ENCODE results near the gene ALDH3B2.
"Not testable (repeated sequence)": the region's sequence is repeated elsewhere in the genome, so short reads cannot be mapped to it uniquely, and the experiment has no call there.

ALDH3B2 gene

GRCh38 chr11:67662835-67663531 lies 11.4 kb downstream of the ALDH3B2 start:
- no peak overlapping the region for H3K27ac ChIP-seq (ENCODE audit: low read depth in 2 of 2, low read length in 2 of 2)
- H3K27me3 ChIP-seq (ENCODE audit: control insufficient read depth in 2 of 2, insufficient read depth in 2 of 2, low read length in 2 of 2), result no peaks in the 10 kb centered on the region
- H3K4me1 ChIP-seq (ENCODE audit: control insufficient read depth in 2 of 2, insufficient read depth in 2 of 2, low read length in 2 of 2), result peaks cover 0 to 7% of the 10 kb centered on the region in 2 donors
- no peak overlapping the region for H3K4me3 ChIP-seq (ENCODE audit: low read length in 2 of 2)
- no peak overlapping the region for H3K9ac ChIP-seq (ENCODE audit: low read depth in 1 of 2, low read length in 2 of 2)
- H3K9me3 ChIP-seq (ENCODE audit: control insufficient read depth in 2 of 2, low read length in 2 of 2), result no peaks in the 10 kb centered on the region
- H3K36me3 ChIP-seq (ENCODE audit: control insufficient read depth in 2 of 2, insufficient read depth in 2 of 2, low read length in 2 of 2), result no peaks in the 10 kb centered on the region

GRCh38 chr11:67662142-67662834 lies 12.1 kb downstream of the ALDH3B2 start:
- H3K4me1 ChIP-seq (ENCODE audit: control insufficient read depth in 2 of 2, insufficient read depth in 2 of 2, low read length in 2 of 2), result peaks cover 0 to 7% of the 10 kb centered on the region in 2 donors
- H3K27me3 ChIP-seq (ENCODE audit: control insufficient read depth in 2 of 2, insufficient read depth in 2 of 2, low read length in 2 of 2), result no peaks in the 10 kb centered on the region
- no peak overlapping the region for H3K9ac ChIP-seq (ENCODE audit: low read depth in 1 of 2, low read length in 2 of 2)
- H3K36me3 ChIP-seq (ENCODE audit: control insufficient read depth in 2 of 2, insufficient read depth in 2 of 2, low read length in 2 of 2), result no peaks in the 10 kb centered on the region
- no peak overlapping the region for H3K27ac ChIP-seq (ENCODE audit: low read depth in 2 of 2, low read length in 2 of 2)
- H3K4me3 ChIP-seq (ENCODE audit: low read length in 2 of 2), result no peak overlapping the region
- H3K9me3 ChIP-seq (ENCODE audit: control insufficient read depth in 2 of 2, low read length in 2 of 2), result no peaks in the 10 kb centered on the region

GRCh38 chr11:67660752-67661151 lies 13.7 kb downstream of the ALDH3B2 start:
- H3K36me3 ChIP-seq (ENCODE audit: control insufficient read depth in 2 of 2, insufficient read depth in 2 of 2, low read length in 2 of 2); H3K4me3 ChIP-seq (ENCODE audit: low read length in 2 of 2): not testable (repeated sequence)

GRCh38 chr11:67659651-67660165 lies 14.7 kb downstream of the ALDH3B2 start:
- not testable (repeated sequence) for H3K36me3 ChIP-seq (ENCODE audit: control insufficient read depth in 2 of 2, insufficient read depth in 2 of 2, low read length in 2 of 2); H3K9ac ChIP-seq (ENCODE audit: low read depth in 1 of 2, low read length in 2 of 2); H3K4me3 ChIP-seq (ENCODE audit: low read length in 2 of 2); H3K9me3 ChIP-seq (ENCODE audit: control insufficient read depth in 2 of 2, low read length in 2 of 2); H3K4me1 ChIP-seq (ENCODE audit: control insufficient read depth in 2 of 2, insufficient read depth in 2 of 2, low read length in 2 of 2); H3K27ac ChIP-seq (ENCODE audit: low read depth in 2 of 2, low read length in 2 of 2); H3K27me3 ChIP-seq (ENCODE audit: control insufficient read depth in 2 of 2, insufficient read depth in 2 of 2, low read length in 2 of 2)

More at GRCh38 chr11:67660752-67661151, 13.7 kb downstream of the ALDH3B2 start:
- not testable (repeated sequence) for H3K27ac ChIP-seq (ENCODE audit: low read depth in 2 of 2, low read length in 2 of 2); H3K9me3 ChIP-seq (ENCODE audit: control insufficient read depth in 2 of 2, low read length in 2 of 2); H3K9ac ChIP-seq (ENCODE audit: low read depth in 1 of 2, low read length in 2 of 2); H3K4me1 ChIP-seq (ENCODE audit: control insufficient read depth in 2 of 2, insufficient read depth in 2 of 2, low read length in 2 of 2); H3K27me3 ChIP-seq (ENCODE audit: control insufficient read depth in 2 of 2, insufficient read depth in 2 of 2, low read length in 2 of 2)

- Histone ChIP-seq H3K4me3 (ENCODE audit: low read length in 2 of 2) (no peak overlapping the region), H3K27me3 (ENCODE audit: control insufficient read depth in 2 of 2, insufficient read depth in 2 of 2, low read length in 2 of 2) (no peaks in the 10 kb centered on the region), H3K9me3 (ENCODE audit: control insufficient read depth in 2 of 2, low read length in 2 of 2) (no peaks in the 10 kb centered on the region), H3K4me1 (ENCODE audit: control insufficient read depth in 2 of 2, insufficient read depth in 2 of 2, low read length in 2 of 2) (peaks cover 2 to 3% of the 10 kb centered on the region in 2 donors), H3K36me3 (ENCODE audit: control insufficient read depth in 2 of 2, insufficient read depth in 2 of 2, low read length in 2 of 2) (no peaks in the 10 kb centered on the region), H3K9ac (ENCODE audit: low read depth in 1 of 2, low read length in 2 of 2) (no peak overlapping the region), H3K27ac (ENCODE audit: low read depth in 2 of 2, low read length in 2 of 2) (no peak overlapping the region)
Observed at GRCh38 chr11:67657300-67657699, 17.1 kb downstream of the ALDH3B2 start.

- Histone ChIP-seq H3K36me3 (ENCODE audit: control insufficient read depth in 2 of 2, insufficient read depth in 2 of 2, low read length in 2 of 2) (no peaks in the 10 kb centered on the region), H3K9ac (ENCODE audit: low read depth in 1 of 2, low read length in 2 of 2) (no peak overlapping the region), H3K9me3 (ENCODE audit: control insufficient read depth in 2 of 2, low read length in 2 of 2) (no peaks in the 10 kb centered on the region), H3K27ac (ENCODE audit: low read depth in 2 of 2, low read length in 2 of 2) (no peak overlapping the region), H3K27me3 (ENCODE audit: control insufficient read depth in 2 of 2, insufficient read depth in 2 of 2, low read length in 2 of 2) (no peaks in the 10 kb centered on the region), H3K4me3 (ENCODE audit: low read length in 2 of 2) (no peak overlapping the region), H3K4me1 (ENCODE audit: control insufficient read depth in 2 of 2, insufficient read depth in 2 of 2, low read length in 2 of 2) (peaks cover 2 to 3% of the 10 kb centered on the region in 2 donors)
Observed at GRCh38 chr11:67656278-67656922, 18.0 kb downstream of the ALDH3B2 start.

GRCh38 chr11:67654225-67654624 lies 20.2 kb downstream of the ALDH3B2 start:
- H3K4me1 ChIP-seq (ENCODE audit: control insufficient read depth in 2 of 2, insufficient read depth in 2 of 2, low read length in 2 of 2), result peaks cover 8 to 11% of the 10 kb centered on the region in 2 donors
- H3K9me3 ChIP-seq (ENCODE audit: control insufficient read depth in 2 of 2, low read length in 2 of 2), result no peaks in the 10 kb centered on the region
- peaks cover 0 to 2% of the 10 kb centered on the region in 2 donors for H3K27me3 ChIP-seq (ENCODE audit: control insufficient read depth in 2 of 2, insufficient read depth in 2 of 2, low read length in 2 of 2)
- peak overlapping the region in 1 of 2 donors; percentile 16 for H3K27ac ChIP-seq (ENCODE audit: low read depth in 2 of 2, low read length in 2 of 2)
- H3K9ac ChIP-seq (ENCODE audit: low read depth in 1 of 2, low read length in 2 of 2), result no peak overlapping the region
- H3K36me3 ChIP-seq (ENCODE audit: control insufficient read depth in 2 of 2, insufficient read depth in 2 of 2, low read length in 2 of 2), result no peaks in the 10 kb centered on the region
- H3K4me3 ChIP-seq (ENCODE audit: low read length in 2 of 2), result no peak overlapping the region

GRCh38 chr11:67652965-67653845 lies 21.2 kb downstream of the ALDH3B2 start:
- Histone ChIP-seq H3K4me1 (ENCODE audit: control insufficient read depth in 2 of 2, insufficient read depth in 2 of 2, low read length in 2 of 2) (peaks cover 10 to 11% of the 10 kb centered on the region in 2 donors), H3K4me3 (ENCODE audit: low read length in 2 of 2) (no peak overlapping the region), H3K9ac (ENCODE audit: low read depth in 1 of 2, low read length in 2 of 2) (no peak overlapping the region), H3K27me3 (ENCODE audit: control insufficient read depth in 2 of 2, insufficient read depth in 2 of 2, low read length in 2 of 2) (peaks cover 0 to 2% of the 10 kb centered on the region in 2 donors), H3K9me3 (ENCODE audit: control insufficient read depth in 2 of 2, low read length in 2 of 2) (no peaks in the 10 kb centered on the region), H3K36me3 (ENCODE audit: control insufficient read depth in 2 of 2, insufficient read depth in 2 of 2, low read length in 2 of 2) (no peaks in the 10 kb centered on the region), H3K27ac (ENCODE audit: low read depth in 2 of 2, low read length in 2 of 2) (peak overlapping the region in 1 of 2 donors; percentile 20)

- H3K36me3 ChIP-seq (ENCODE audit: control insufficient read depth in 2 of 2, insufficient read depth in 2 of 2, low read length in 2 of 2), result no peaks in the 10 kb centered on the region
- H3K4me3 ChIP-seq (ENCODE audit: low read length in 2 of 2), result no peak overlapping the region
- peak overlapping the region in 1 of 2 donors; percentile 20 for H3K27ac ChIP-seq (ENCODE audit: low read depth in 2 of 2, low read length in 2 of 2)
Observed at GRCh38 chr11:67651976-67652781, 22.2 kb downstream of the ALDH3B2 start.

More at GRCh38 chr11:67651976-67652781, 22.2 kb downstream of the ALDH3B2 start:
- Histone ChIP-seq H3K9ac (ENCODE audit: low read depth in 1 of 2, low read length in 2 of 2) (no peak overlapping the region), H3K27me3 (ENCODE audit: control insufficient read depth in 2 of 2, insufficient read depth in 2 of 2, low read length in 2 of 2) (peaks cover 0 to 2% of the 10 kb centered on the region in 2 donors), H3K9me3 (ENCODE audit: control insufficient read depth in 2 of 2, low read length in 2 of 2) (no peaks in the 10 kb centered on the region), H3K4me1 (ENCODE audit: control insufficient read depth in 2 of 2, insufficient read depth in 2 of 2, low read length in 2 of 2) (peaks cover 16 to 17% of the 10 kb centered on the region in 2 donors)

Measured in mucosa of rectum (tissue), 2 donors.